HepG2 (cell line): ENCODE data around the gene ZNRD2. TPM values are rescaled to one million over a fixed set of nuclear protein-coding genes. Genes with fewer than 3 reads are reported as not detected.

Experiments used
- AFF4 ChIP-seq: sonication (generic); formaldehyde crosslinking; IDR thresholded peaks from 2 replicates; pipeline ENCODE4 v1.4.0; 2020; ENCODE audit warnings: missing genetic modification reagents
- CBX2 ChIP-seq, 2 experiments: fragments of 200-600 bp in 1 of 2; sonication (generic); formaldehyde crosslinking in 1 of 2; IDR thresholded peaks; 2 replicates each; pipeline versions ENCODE4 v1.7.0 to v1.8.1; 2018 to 2022; ENCODE audit warnings: low read depth in 2 of 2, low read length in 1 of 2, mild to moderate bottlenecking in 1 of 2, missing genetic modification reagents in 1 of 2
- DNMT3B ChIP-seq: conservative IDR thresholded peaks from 2 replicates; pipeline ENCODE4 v1.6.1; 2016; ENCODE audit warnings: missing biosample characterization, control low read depth
- FOXP4 ChIP-seq: sonication (generic); formaldehyde crosslinking; IDR thresholded peaks from 2 replicates; pipeline ENCODE4 v1.4.0; 2020; ENCODE audit warnings: missing genetic modification reagents
- MYC ChIP-seq: sonication (generic); formaldehyde crosslinking; IDR thresholded peaks from 2 replicates; pipeline ENCODE4 v1.9.0; 2021; ENCODE audit warnings: missing genetic modification reagents, borderline replicate concordance
- NFYC ChIP-seq: IDR thresholded peaks from 2 replicates; pipeline ENCODE4 v1.6.1; 2016; ENCODE audit warnings: missing genetic modification reagents, missing compliant biosample characterization
- NONO ChIP-seq, 2 experiments: fragments of 450-650 bp in 1 of 2; sonication (generic) in 1 of 2; formaldehyde crosslinking in 1 of 2; IDR thresholded peaks in 1 of 2; conservative IDR thresholded peaks in 1 of 2; 2 replicates each; pipeline versions ENCODE4 v1.6.1 to v1.8.0; 2017 to 2022; ENCODE audit warnings: mild to moderate bottlenecking in 1 of 2, missing genetic modification reagents in 1 of 2, moderate library complexity in 1 of 2
- NR0B2 ChIP-seq: sonication (generic); formaldehyde crosslinking; IDR thresholded peaks from 2 replicates; pipeline ENCODE4 v1.4.0; 2020; ENCODE audit warnings: mild to moderate bottlenecking, missing genetic modification reagents
- NR2F1 ChIP-seq, 2 experiments: fragments of 450-650 bp in 1 of 2; formaldehyde crosslinking in 1 of 2; IDR thresholded peaks; 2 replicates each; pipeline versions ENCODE4 v1.5.0 to v1.6.1; 2016 to 2020; ENCODE audit warnings: mild to moderate bottlenecking in 1 of 2, missing compliant biosample characterization in 1 of 2, missing genetic modification reagents in 1 of 2, moderate library complexity in 1 of 2
- PAF1 ChIP-seq: IDR thresholded peaks from 2 replicates; pipeline ENCODE4 v1.6.1; 2016; ENCODE audit warnings: missing genetic modification reagents, missing compliant biosample characterization
- POLR2A ChIP-seq, 2 experiments: IDR thresholded peaks; 2 replicates each; pipeline ENCODE4 v1.6.1; 2011; ENCODE audit warnings: low read depth in 2 of 2, low read length in 2 of 2, mild to moderate bottlenecking in 1 of 2, moderate library complexity in 1 of 2; ENCODE audit not compliant: insufficient read depth in 1 of 2
- TFDP1 ChIP-seq: IDR thresholded peaks from 2 replicates; pipeline ENCODE4 v1.6.1; 2016; ENCODE audit warnings: missing compliant biosample characterization, missing genetic modification reagents, borderline replicate concordance
- YY1 ChIP-seq: IDR thresholded peaks from 2 replicates; pipeline ENCODE4 v1.6.1; 2011; ENCODE audit warnings: low read length, low read depth, moderate library complexity, mild to moderate bottlenecking; ENCODE audit not compliant: insufficient read depth, insufficient replicate concordance
- ZBTB7B ChIP-seq: sonication (generic); formaldehyde crosslinking; IDR thresholded peaks from 2 replicates; pipeline ENCODE4 v1.4.0; 2020; ENCODE audit warnings: missing genetic modification reagents
- ZFP41 ChIP-seq: sonication (generic); formaldehyde crosslinking; IDR thresholded peaks from 2 replicates; pipeline ENCODE4 v1.4.0; 2020; ENCODE audit warnings: mild to moderate bottlenecking, missing genetic modification reagents, borderline replicate concordance
- ZNF740 ChIP-seq: sonication (generic); formaldehyde crosslinking; IDR thresholded peaks from 2 replicates; pipeline ENCODE4 v1.4.0; 2020; ENCODE audit warnings: missing genetic modification reagents
- polyA plus RNA-seq, 8 experiments: library from polyadenylated mRNA; depleted of rRNA in 3 of 8; stranded (reverse) in 7 of 8; unstranded in 1 of 8; fragments of >200 nt; fragmentation: Illumina TruSeq in 4 of 8; extraction: Trizol in 4 of 8; gene quantifications; 2 replicates each; pipeline versions ENCODE4 v1.2.1 to v1.2.3, GENCODE V29; 2011 to 2016; ENCODE audit warnings: low read depth in 4 of 8, missing spikeins in 1 of 8, mixed read lengths in 1 of 8; ENCODE audit not compliant: insufficient read depth in 1 of 8
- total RNA-seq, 5 experiments: library from RNA; depleted of rRNA; stranded (reverse); fragments of >200 nt; fragmentation: Illumina TruSeq; extraction: Trizol; gene quantifications; 2 replicates each; pipeline ENCODE4 v1.2.3, GENCODE V29; 2016; ENCODE audit warnings: low read depth in 1 of 5
- TF ChIP-seq, protein P1 (sequence below): sonication (generic); formaldehyde crosslinking; IDR thresholded peaks from 2 replicates; pipeline ENCODE4 v1.8.0; 2022; ENCODE audit warnings: mild to moderate bottlenecking, missing genetic modification reagents
- TF ChIP-seq, protein P2 (sequence below): sonication (generic); formaldehyde crosslinking; IDR thresholded peaks from 2 replicates; pipeline ENCODE4 v1.4.0; 2020; ENCODE audit warnings: missing genetic modification reagents

ZNRD2 gene
- total and polyA plus RNA-seq, 2 of the 13 experiments (the other 11 are each of a cell fraction or from before 2014, with no cell fraction given) = 29.2 to 34.0 TPM

- TF ChIP-seq ZFP41 = no peak
- no peak; the same call in 1 of the 2 replicates for TF ChIP-seq MYC (CRISPR knock-in tag)
- no peak for TF ChIP-seq NR2F1 (CRISPR knock-in tag; IDR thresholded peaks at IDR 0.05)
- no peak for TF ChIP-seq CBX2 (IDR thresholded peaks at IDR 0.05; ENCODE audit: low read depth, low read length)
- TF ChIP-seq CBX2 (CRISPR knock-in tag; IDR thresholded peaks at IDR 0.05; ENCODE audit: low read depth) = no peak
- TF ChIP-seq, protein P1, sequence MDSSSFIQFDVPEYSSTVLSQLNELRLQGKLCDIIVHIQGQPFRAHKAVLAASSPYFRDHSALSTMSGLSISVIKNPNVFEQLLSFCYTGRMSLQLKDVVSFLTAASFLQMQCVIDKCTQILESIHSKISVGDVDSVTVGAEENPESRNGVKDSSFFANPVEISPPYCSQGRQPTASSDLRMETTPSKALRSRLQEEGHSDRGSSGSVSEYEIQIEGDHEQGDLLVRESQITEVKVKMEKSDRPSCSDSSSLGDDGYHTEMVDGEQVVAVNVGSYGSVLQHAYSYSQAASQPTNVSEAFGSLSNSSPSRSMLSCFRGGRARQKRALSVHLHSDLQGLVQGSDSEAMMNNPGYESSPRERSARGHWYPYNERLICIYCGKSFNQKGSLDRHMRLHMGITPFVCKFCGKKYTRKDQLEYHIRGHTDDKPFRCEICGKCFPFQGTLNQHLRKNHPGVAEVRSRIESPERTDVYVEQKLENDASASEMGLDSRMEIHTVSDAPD (CRISPR knock-in tag) = peak; percentile 22; the same call in 1 of the 2 replicates
- no peak for TF ChIP-seq NONO (IDR thresholded peaks at IDR 0.05)
- no peak; the same call in 1 of the 2 replicates for TF ChIP-seq NONO (CRISPR knock-in tag; conservative IDR thresholded peaks at IDR 0.05)
- TF ChIP-seq FOXP4 (CRISPR knock-in tag) = peak; percentile 56; the same call in 1 of the 2 replicates
- peak in 1 of 2 experiments; percentile 85; a peak in 2 of 4 replicates for TF ChIP-seq POLR2A (IDR thresholded peaks at IDR 0.05; ENCODE audit: insufficient read depth in 1 of 2, low read depth in 2 of 2, low read length in 2 of 2)
- peak; percentile 83; the same call in 1 of the 2 replicates for TF ChIP-seq PAF1 (CRISPR knock-in tag)
- no peak for TF ChIP-seq AFF4 (CRISPR knock-in tag)
- TF ChIP-seq, protein P2, sequence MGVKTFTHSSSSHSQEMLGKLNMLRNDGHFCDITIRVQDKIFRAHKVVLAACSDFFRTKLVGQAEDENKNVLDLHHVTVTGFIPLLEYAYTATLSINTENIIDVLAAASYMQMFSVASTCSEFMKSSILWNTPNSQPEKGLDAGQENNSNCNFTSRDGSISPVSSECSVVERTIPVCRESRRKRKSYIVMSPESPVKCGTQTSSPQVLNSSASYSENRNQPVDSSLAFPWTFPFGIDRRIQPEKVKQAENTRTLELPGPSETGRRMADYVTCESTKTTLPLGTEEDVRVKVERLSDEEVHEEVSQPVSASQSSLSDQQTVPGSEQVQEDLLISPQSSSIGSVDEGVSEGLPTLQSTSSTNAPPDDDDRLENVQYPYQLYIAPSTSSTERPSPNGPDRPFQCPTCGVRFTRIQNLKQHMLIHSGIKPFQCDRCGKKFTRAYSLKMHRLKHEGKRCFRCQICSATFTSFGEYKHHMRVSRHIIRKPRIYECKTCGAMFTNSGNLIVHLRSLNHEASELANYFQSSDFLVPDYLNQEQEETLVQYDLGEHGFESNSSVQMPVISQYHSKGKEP (CRISPR knock-in tag) = no peak
- TF ChIP-seq ZBTB7B = no peak
- no peak for TF ChIP-seq TFDP1 (CRISPR knock-in tag)
- TF ChIP-seq NFYC (CRISPR knock-in tag) = no peak
- no peak for TF ChIP-seq YY1
- no peak; the same call in 1 of the 2 replicates for TF ChIP-seq DNMT3B (CRISPR knock-in tag)
- TF ChIP-seq ZNF740 = no peak
- TF ChIP-seq NR0B2 (CRISPR knock-in tag) = no peak
These were observed 46.3 kb downstream of the ZNRD2 start (continued) for GRCh38 chr11:65616575-65617001.
